CD14-positive monocyte (primary cell): ENCODE results near the gene OS9. TPM values are rescaled to one million over a fixed set of nuclear protein-coding genes. Genes with fewer than 3 reads are reported as not detected.

ENCODE experiments used
- DNase-seq, 3 donors: peaks; one replicate each; pipeline ENCODE4 v3.0.0-alpha.2; 2011 to 2022
- H2AFZ ChIP-seq: 2 replicates; pipeline ENCODE4 v1.6.0; 2012; ENCODE audit warnings: mild to moderate bottlenecking, low read depth, low read length, inconsistent platforms; ENCODE audit not compliant: insufficient read depth, poor library complexity, severe bottlenecking
- H3K27ac ChIP-seq, 2 donors: 1 replicate in 1 of 2; 2 replicates in 1 of 2; pipeline ENCODE4 v1.5.1; 2012 to 2013; ENCODE audit warnings: low read length in 2 of 2, control low read depth in 1 of 2, inconsistent platforms in 1 of 2, low read depth in 1 of 2, mild to moderate bottlenecking in 1 of 2
- H3K27me3 ChIP-seq, 2 donors: one replicate each; pipeline versions ENCODE4 v1.6.0 to v1.6.1; 2011 to 2013; ENCODE audit warnings: low read length in 2 of 2; ENCODE audit not compliant: control insufficient read depth in 2 of 2, insufficient read depth in 2 of 2
- H3K36me3 ChIP-seq, 2 donors: replicated peaks in 1 of 2; 1 replicate in 1 of 2; 2 replicates in 1 of 2; pipeline versions ENCODE4 v1.5.1 to v1.6.1; 2012 to 2013; ENCODE audit warnings: low read length in 2 of 2, control low read depth in 1 of 2, inconsistent platforms in 1 of 2, mild to moderate bottlenecking in 1 of 2; ENCODE audit not compliant: insufficient read depth in 2 of 2, control insufficient read depth in 1 of 2
- H3K4me1 ChIP-seq, 2 donors: 1 replicate in 1 of 2; 2 replicates in 1 of 2; pipeline versions ENCODE4 v1.5.1 to v1.6.1; 2012 to 2013; ENCODE audit warnings: low read length in 2 of 2, control low read depth in 1 of 2, inconsistent platforms in 1 of 2, mild to moderate bottlenecking in 1 of 2, moderate library complexity in 1 of 2; ENCODE audit not compliant: insufficient read depth in 2 of 2, control insufficient read depth in 1 of 2
- H3K4me2 ChIP-seq: replicated peaks from 2 replicates; pipeline ENCODE3; 2012; ENCODE audit warnings: low read length, moderate library complexity, mild to moderate bottlenecking; ENCODE audit not compliant: poor library complexity, severe bottlenecking; ENCODE audit errors: extremely low read depth
- H3K4me3 ChIP-seq, 3 experiments: fragments of 200-600 bp in 1 of 3; sonication (generic) in 1 of 3; replicated peaks in 1 of 3; 1 replicate in 2 of 3; 2 replicates in 1 of 3; pipeline ENCODE4 v1.5.1; 2011 to 2013; ENCODE audit warnings: low read length in 3 of 3, mild to moderate bottlenecking in 3 of 3, control low read depth in 2 of 3, low read depth in 2 of 3, inconsistent platforms in 1 of 3, moderate library complexity in 1 of 3
- H3K79me2 ChIP-seq: 2 replicates; pipeline ENCODE4 v1.6.0; 2012; ENCODE audit warnings: mild to moderate bottlenecking, control low read depth, inconsistent platforms, low read length, moderate library complexity; ENCODE audit not compliant: insufficient read depth
- H3K9ac ChIP-seq: 2 replicates; pipeline ENCODE4 v1.6.0; 2017; ENCODE audit warnings: low read length, mild to moderate bottlenecking; ENCODE audit not compliant: insufficient read depth, poor library complexity, severe bottlenecking
- H3K9me3 ChIP-seq, 2 donors: replicated peaks in 1 of 2; 1 replicate in 1 of 2; 2 replicates in 1 of 2; pipeline versions ENCODE4 v1.5.1 to v1.6.1; 2012 to 2013; ENCODE audit warnings: low read length in 2 of 2, control low read depth in 1 of 2; ENCODE audit not compliant: control insufficient read depth in 1 of 2, insufficient read depth in 1 of 2
- H4K20me1 ChIP-seq: 2 replicates; pipeline ENCODE4 v1.6.0; 2012; ENCODE audit warnings: mild to moderate bottlenecking, low read length, control low read depth, moderate library complexity; ENCODE audit not compliant: insufficient read depth
- H3K27ac Mint-ChIP-seq, 7 donors: one replicate each; pipeline ENCODE4 v1.8.0; 2020; ENCODE audit warnings: mild to moderate bottlenecking in 7 of 7, mixed read lengths in 7 of 7, moderate library complexity in 6 of 7, inconsistent platforms in 2 of 7
- H3K27me3 Mint-ChIP-seq, 3 donors: one replicate each; pipeline ENCODE4 v1.8.0; 2021 to 2022; ENCODE audit warnings: low read depth in 3 of 3, mild to moderate bottlenecking in 3 of 3, mixed read lengths in 3 of 3, moderate library complexity in 3 of 3, inconsistent platforms in 1 of 3
- H3K36me3 Mint-ChIP-seq, 2 donors: one replicate each; pipeline ENCODE4 v1.8.0; 2020; ENCODE audit warnings: mixed read lengths in 2 of 2, inconsistent platforms in 1 of 2, mild to moderate bottlenecking in 1 of 2
- H3K4me1 Mint-ChIP-seq: one replicate; pipeline ENCODE4 v1.8.0; 2020; ENCODE audit warnings: mild to moderate bottlenecking, mixed read lengths
- H3K4me3 Mint-ChIP-seq, 2 donors: one replicate each; pipeline ENCODE4 v1.8.0; 2020; ENCODE audit warnings: mild to moderate bottlenecking in 2 of 2, mixed read lengths in 2 of 2, moderate library complexity in 1 of 2
- H3K9me3 Mint-ChIP-seq, 7 donors: one replicate each; pipeline ENCODE4 v1.8.0; 2020 to 2022; ENCODE audit warnings: mixed read lengths in 7 of 7, mild to moderate bottlenecking in 6 of 7, moderate library complexity in 6 of 7, inconsistent platforms in 2 of 7
- CTCF ChIP-seq: fragments of 200-600 bp; IDR thresholded peaks from one replicate; pipeline ENCODE4 v1.8.0; 2022; ENCODE audit warnings: antibody characterized with exemption, mild to moderate bottlenecking
- WGBS: methylation state at CpG from one replicate; pipeline ENCODE4 v1.1.5; 2013; ENCODE audit warnings: missing lambda C conversion rate; ENCODE audit not compliant: insufficient coverage; 5-methylcytosine and 5-hydroxymethylcytosine counted together
- intact Hi-C, 2 donors: fragments of 100-400 bp; cut with micrococcal nuclease; formaldehyde crosslinking; loops; one replicate each; pipeline versions ENCODE4 v1.15.0 to v1.15.1; 2023
- polyA plus RNA-seq, 3 donors: library from polyadenylated mRNA; depleted of rRNA in 1 of 3; unstranded in 2 of 3; stranded (reverse) in 1 of 3; fragments of 300-500 nt in 2 of 3; fragments of >200 nt in 1 of 3; fragmentation: Illumina TruSeq in 2 of 3; gene quantifications; 1 replicate in 2 of 3; 2 replicates in 1 of 3; pipeline ENCODE4 v1.2.3, GENCODE V29; 2012 to 2021

OS9 gene
- polyA plus RNA-seq, 3 donors = 90.9 to 484 (median 128) TPM

GRCh38 chr12:57722716-57723629 is 29.0 kb downstream of the OS9 start:
- Histone ChIP-seq H3K27ac (no peak overlapping the region), H3K4me3 (no peak overlapping the region), H3K4me2 (no peak overlapping the region), H3K9me3 (peaks cover 0 to 14% of the 10 kb centered on the region in 2 donors), H4K20me1 (peaks cover 9% of the 10 kb centered on the region), H3K4me1 (no peaks in the 10 kb centered on the region), H3K36me3 (peaks cover 56 to 62% of the 10 kb centered on the region in 2 donors), H3K9ac (no peak overlapping the region), H3K27me3 (no peaks in the 10 kb centered on the region), H2AFZ (no peak overlapping the region), H3K79me2 (no peaks in the 10 kb centered on the region)
- H3K9me3 Mint-ChIP-seq = peaks cover 0 to 14% (median 11%) of the 10 kb centered on the region in 7 donors
- no peak for TF ChIP-seq CTCF
- peaks cover 3% of the 10 kb centered on the region for H3K4me1 Mint-ChIP-seq
- H3K4me3 Mint-ChIP-seq = no peak overlapping the region
- intact Hi-C loops = no loop called here
- H3K36me3 Mint-ChIP-seq = peaks cover 53 to 61% of the 10 kb centered on the region in 2 donors
- WGBS = 90% methylated on average over 2 of the region's 11 CpGs
- DNase-seq = no peak
- H3K27me3 Mint-ChIP-seq = peaks cover 0 to 2% (median 0%) of the 10 kb centered on the region in 3 donors
- H3K27ac Mint-ChIP-seq = peak overlapping the region in 1 of 7 donors; percentile 38

- H3K9ac ChIP-seq = no peak overlapping the region
- peaks cover 6% of the 10 kb centered on the region for H4K20me1 ChIP-seq
- no peak overlapping the region for H3K4me3 ChIP-seq
- peaks cover 50 to 61% of the 10 kb centered on the region in 2 donors for H3K36me3 Mint-ChIP-seq
- H3K27ac Mint-ChIP-seq = no peak overlapping the region
- H3K79me2 ChIP-seq = no peaks in the 10 kb centered on the region
- H3K4me1 Mint-ChIP-seq = peaks cover 3% of the 10 kb centered on the region
- H3K4me3 Mint-ChIP-seq = no peak overlapping the region
- intact Hi-C loops = no loop called here
- peaks cover 0 to 14% of the 10 kb centered on the region in 2 donors for H3K9me3 ChIP-seq
- no peak overlapping the region for H2AFZ ChIP-seq
- H3K9me3 Mint-ChIP-seq = peaks cover 0 to 15% (median 11%) of the 10 kb centered on the region in 7 donors
- no CpG with 5 or more reads among the region's 2 CpGs for WGBS
- H3K4me2 ChIP-seq = no peak overlapping the region
- no peak for DNase-seq
- H3K27ac ChIP-seq = no peak overlapping the region
- no peaks in the 10 kb centered on the region for H3K27me3 ChIP-seq
- peaks cover 0 to 2% (median 1%) of the 10 kb centered on the region in 3 donors for H3K27me3 Mint-ChIP-seq
- H3K36me3 ChIP-seq = peaks cover 50 to 61% of the 10 kb centered on the region in 2 donors
- no peaks in the 10 kb centered on the region for H3K4me1 ChIP-seq
- TF ChIP-seq CTCF = no peak
Observed at GRCh38 chr12:57723630-57723962, 29.7 kb downstream of the OS9 start.
